GM12892 (cell line): ENCODE data around the gene DOCK10.
A peak's percentile ranks its signal among the peaks of the same experiment; 100 is the strongest.

ENCODE experiments used
- POLR2A ChIP-seq: IDR thresholded peaks from 2 replicates; pipeline ENCODE4 v1.6.1; 2011; ENCODE audit warnings: low read depth, low read length, control low read depth
- POLR2AphosphoS5 ChIP-seq: IDR thresholded peaks from 2 replicates; pipeline ENCODE4 v1.6.1; 2011; ENCODE audit warnings: low read depth, low read length, control low read depth

DNA sequence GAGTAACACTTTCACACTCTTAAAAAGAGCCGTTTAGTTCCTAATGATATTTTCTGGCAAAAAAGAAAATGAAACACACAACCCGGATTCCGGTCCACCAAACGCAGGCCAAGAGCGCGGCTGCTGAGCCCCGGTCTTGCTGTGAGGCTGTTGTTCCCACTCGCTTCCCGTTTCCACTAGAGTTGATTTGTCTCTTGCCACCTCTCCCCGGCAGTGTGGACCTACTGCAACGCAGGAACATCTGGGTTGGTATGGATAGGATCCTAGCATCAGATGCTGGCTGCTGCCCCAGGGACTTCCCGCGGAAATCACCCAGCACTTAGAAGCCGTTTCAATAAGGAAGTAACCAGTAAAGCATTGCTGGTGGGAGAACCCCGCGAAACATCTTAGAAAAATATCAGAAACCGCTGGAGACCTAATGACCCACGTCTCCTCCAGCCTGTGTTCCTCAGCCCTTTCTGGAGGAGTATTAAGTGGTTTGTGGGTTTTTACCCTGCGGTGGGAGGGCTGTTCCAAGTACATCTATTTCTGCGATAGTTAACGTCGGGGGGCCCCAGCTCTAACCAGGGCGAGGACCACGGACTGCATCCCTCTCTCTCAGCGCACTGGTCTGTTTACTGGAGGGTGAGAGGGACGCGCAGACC is 939 bp downstream of the DOCK10 start:
- TF ChIP-seq POLR2A: peak; percentile 95
- peak; percentile 92 for TF ChIP-seq POLR2AphosphoS5
